HPDE6-E6E7 (cell line): ENCODE results near the gene PCYOX1L.
A peak's percentile ranks its signal among the peaks of the same experiment; 100 is the strongest.
"Not testable (repeated sequence)": the region's sequence is repeated elsewhere in the genome, so short reads cannot be mapped to it uniquely, and the experiment has no call there.

Source experiments
- DNase-seq: peaks from one replicate; pipeline ENCODE4 v3.0.0; 2011; ENCODE audit warnings: missing footprints; ENCODE audit errors: extremely low spot score

The PCYOX1L gene

DNA sequence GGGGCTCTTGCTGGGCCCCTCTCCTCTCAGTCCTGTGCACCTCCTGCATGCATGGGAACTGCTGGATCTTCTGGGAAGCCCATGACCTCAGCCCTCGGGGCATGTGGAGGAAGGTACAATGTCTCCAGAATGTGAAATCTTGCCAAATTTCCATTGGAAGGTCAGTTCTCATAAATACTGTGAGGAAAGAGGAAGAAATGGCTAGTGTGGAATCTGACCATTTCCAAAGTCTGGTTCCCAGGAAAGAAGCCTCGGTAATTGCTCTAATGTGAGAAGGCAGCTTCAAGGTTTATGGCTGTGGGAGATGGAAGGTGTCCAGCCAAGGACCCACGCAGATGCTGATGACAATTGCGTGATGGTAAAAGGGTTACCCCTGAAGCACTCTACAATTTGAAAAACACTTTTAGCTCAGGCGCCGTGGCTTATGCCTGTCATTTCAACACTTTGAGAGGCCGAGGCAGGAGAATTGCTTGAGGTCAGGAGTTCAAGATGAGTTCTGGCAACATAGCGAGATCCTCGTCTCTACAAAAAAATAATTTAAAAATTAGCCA is 29.3 kb downstream of the PCYOX1L start:
- no peak for DNase-seq

DNA sequence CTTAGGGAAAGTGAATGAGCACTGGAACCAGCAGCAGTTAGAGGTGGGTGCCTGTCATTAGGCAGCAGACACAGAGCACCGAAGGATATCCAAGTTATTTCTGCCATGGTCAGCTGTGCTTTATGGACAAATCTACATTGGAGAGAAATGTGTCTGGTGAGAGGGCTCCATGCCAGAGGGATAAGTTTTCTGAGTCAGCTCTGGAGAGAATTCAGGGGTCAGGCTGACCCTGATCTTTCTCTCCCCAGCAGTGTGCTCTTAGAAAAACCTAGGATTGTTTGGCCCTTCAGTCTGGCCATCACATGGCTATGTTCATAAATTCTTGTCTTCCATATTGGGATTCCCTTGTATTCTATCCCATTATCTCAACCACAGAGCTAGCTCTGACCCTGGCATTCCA is 30.1 kb downstream of the PCYOX1L start:
- DNase-seq: no peak

DNA sequence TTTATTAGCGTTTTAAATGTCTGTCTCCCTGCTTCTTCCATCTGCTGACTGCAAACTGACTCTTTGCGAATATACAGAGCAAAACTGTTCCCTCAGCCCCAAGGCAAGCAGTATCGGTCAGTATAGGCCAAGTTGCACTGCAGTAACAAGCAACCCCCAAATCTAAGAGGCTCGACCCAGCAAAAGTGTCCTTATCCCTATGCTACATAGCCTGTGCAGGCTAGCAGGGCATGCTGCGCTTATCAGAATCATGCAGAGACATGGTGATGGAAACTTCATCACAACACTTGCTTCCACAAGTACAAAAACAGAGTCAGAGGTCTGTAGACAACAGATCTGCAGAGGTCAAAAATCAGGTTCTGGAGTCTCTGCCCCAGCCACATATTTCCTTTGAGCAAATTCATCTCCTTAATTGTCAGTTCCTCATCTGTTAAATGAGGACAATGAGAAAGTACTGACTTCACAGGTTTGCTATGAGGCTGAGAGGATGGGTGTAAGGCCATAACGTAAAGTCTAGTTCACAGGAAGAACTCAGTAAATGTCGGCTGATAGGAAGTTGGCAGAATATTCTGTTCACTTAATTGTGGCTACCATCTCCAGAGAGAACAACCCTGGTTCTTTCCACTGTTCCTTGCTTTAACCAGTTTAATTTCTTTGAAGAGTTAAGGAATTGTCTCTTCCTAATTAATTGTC is 30.8 kb downstream of the PCYOX1L start:
- DNase-seq: no peak

DNA sequence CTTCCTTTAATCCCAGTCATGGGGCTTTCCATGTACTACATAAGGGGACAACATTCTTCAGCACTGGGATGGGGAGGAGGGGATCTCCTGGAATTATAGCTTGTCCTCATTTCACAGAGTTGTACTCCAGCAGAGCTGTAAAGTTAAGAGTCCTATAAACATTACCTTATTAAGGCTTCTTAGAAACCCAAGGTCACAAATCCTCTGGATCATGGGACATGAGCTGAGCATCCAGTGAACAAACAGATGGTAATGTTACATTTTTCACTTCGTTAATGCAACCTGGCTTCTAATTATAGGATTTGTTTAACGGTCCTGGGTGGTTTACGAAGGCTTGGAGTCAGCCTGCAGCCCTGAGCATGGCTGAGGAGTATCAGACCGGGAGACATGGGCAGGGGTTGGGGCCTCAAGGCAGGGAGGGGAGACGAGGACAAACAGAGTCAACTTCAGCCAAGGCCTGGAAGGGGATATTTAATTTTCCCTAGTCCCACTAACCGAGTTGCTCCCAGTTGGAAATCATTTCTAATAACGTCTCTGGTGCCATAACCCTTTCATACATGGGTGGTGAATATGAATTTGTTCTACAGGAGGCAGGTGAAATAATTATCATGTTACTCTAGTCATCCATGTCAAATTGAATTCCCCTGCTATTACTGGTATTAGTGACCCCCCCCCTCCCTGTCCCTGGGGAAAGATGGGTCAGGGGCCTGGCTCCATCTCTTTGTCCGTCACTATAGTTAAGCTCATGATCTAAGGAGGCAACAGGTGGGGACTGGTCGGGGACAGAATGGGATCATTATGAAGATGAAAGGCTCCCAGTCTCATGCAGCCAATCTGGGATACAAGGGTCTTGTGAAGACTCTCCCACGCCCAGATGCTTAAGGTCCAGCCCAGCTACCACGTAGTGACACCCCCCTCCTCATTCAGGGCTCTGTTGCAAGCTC is 32.0 kb downstream of the PCYOX1L start:
- DNase-seq: no peak

DNA sequence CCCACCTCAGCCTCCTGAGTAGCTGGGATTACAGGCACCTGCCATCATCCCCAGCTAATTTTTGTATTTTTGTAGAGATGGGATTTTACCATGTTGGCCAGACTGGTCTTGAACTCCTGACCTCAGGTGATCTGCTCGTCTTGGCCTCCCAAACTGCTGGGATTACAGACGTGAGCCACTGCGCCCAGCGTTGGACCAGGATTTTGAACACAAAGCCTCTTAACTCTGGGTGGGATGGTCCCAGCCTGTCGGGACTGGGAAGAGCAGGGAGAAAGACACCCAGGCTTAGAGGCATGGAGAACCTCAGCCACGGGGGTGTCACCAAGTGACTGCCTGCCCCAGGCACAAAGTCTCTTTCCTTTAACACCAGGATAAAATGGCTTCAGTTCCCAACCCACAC is 33.2 kb downstream of the PCYOX1L start:
- DNase-seq: not testable (repeated sequence)

DNA sequence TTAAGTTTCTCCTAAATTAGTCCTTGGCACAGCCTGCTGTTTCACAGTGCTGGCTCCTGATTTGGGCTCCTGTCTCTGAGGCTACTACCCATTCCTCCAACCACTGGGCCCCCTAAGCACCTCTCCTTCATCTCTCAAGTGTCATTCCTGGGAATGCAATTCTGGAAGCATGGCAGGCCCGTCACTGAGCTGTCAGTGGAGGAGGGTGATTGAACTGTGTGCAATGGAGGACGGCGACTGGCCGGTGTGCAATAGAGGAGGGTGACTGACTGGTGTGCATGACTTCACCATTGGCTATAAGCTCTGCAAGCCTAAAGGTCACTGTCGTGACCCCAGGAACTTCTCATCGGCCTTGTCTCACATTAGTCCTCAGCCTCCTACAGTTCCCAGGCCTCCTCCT is 33.7 kb downstream of the PCYOX1L start:
- no peak for DNase-seq

DNA sequence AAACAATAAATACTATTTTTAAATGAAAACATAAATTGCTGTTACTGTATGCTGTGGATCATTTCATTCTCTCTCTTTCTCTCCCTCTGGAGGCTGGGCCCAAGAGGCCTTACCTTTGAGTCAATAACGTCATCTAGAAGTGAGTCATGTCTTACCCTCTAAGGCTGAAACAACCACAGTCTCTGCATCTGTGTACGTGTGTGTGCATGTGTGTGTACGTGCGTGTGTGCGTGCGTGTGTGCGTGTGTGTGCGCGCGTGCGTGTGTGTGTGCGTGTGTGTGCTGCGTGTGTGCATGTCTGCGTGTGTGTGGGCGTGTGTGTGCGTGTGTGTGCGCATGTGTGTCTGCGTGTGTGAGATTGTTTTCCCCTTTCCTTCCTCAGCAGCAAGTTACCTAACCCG is 34.9 kb downstream of the PCYOX1L start:
- DNase-seq: peak; percentile 45

DNA sequence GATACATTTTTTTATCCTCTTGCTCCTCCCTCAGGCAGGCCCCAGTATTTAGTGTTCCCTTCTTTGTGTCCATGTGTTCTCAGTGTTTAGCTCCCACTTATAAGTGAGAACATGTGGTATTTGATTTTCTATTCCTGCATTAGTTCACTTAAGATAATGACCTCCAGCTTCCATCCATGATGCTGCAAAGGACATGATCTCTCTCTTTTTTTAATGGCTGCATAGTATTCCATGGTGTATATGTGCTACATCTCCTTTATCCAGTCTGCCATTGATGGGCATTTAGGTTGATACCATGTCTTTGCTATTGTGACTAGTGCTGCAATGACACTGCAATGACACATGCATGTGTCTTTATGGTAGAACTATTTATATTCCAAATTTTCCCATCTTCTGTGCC is 37.1 kb downstream of the PCYOX1L start:
- not testable (repeated sequence) for DNase-seq

DNA sequence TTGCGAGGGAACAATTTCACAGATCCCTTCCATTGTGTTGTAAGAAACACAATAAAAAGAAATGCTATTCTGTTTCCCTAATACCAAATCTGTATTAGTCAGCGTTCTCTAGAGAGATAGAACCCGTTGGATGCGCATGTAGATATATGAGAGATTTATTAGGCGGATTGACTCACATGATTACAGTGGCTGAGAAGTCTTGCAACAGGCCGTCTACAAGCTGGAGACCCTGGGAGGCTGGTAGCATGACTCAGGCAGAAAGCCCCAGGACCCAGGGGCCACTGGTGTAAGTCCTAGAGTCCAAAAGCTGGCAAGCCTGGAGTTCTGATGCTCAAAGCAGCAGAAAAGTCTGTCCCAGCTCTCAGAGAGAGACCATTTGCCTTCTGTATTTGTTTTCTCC is 39.7 kb downstream of the PCYOX1L start:
- no peak for DNase-seq

DNA sequence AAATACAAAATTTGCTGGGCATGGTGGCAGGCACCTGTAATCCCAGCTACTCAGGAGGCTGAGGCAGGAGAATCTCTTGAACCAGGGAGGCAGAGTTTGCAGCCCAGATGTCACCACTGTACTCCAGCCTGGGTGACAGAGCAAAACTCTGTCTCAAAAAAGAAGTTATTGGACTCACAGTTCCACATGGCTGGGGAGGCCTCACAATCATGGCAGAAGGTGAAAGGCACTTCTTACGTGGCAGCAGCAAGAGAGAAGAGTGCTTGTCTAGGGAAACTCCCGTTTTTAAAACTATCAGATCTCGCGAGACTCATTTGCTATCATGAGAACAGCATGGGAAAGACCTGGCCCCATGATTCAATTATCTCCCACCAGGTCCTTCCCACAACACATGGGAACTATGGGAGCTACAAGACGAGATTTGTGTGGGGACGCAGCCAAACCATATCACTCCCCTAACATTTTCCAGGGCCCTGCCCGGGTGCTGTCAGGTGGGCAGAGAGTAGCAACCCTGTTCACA is 41.0 kb downstream of the PCYOX1L start:
- DNase-seq: not testable (repeated sequence)

DNA sequence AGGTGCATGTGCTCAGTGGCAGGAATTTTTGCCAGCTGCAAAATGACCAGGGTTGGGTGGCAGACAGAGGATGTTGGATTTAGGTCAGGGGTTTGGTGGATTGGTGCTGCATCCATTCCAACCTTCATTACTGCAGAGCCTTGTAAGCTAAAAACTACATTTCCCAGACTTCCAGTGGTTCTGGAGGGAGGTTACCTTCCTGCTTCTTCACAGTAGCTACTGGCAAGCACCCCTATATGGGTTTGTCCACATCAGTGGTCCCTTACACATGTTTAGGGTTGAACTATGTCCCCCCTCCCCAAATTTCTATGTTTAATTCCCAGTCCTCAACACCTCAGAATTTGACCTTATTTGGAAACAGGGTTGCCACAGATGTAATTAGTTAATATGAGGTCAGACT is 41.9 kb downstream of the PCYOX1L start:
- DNase-seq: no peak

DNA sequence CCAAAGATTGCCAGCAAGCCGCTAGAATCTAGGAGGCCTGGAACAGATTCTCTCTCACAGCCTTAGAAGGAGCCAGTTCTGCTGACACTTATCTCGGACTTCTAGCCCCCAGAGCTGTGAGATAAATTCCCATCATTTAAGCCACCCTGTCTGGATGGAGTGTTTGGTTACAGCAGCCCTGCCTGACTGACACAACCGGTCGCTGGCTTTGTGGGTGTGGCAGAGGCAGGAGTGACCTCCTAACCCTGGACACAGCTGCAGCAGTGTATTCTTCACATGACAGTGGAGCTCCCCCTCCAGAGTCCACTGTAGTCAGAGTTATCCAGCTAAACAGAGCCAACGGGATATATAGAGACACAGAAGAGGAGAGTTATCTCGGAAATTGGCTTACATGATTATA is 42.5 kb downstream of the PCYOX1L start:
- DNase-seq: no peak

DNA sequence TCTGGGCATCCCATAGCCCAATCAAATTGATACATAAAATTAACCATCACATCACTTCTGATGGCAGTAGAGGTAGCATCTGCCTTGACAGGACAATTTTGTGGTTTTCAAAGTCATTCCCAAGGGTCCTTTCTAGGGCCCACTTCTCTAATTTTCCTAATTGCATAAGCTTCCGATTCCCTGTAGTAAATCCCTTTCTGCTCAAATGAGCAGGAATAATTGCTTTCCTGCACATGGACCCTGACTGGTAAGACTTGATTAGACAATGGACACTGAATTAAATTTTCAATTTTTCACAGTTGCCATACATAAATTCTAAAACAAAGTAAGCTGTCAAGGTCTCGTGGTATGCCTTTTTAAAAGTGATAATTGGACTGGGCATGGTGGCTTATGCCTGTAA is 43.2 kb downstream of the PCYOX1L start:
- DNase-seq: no peak

DNA sequence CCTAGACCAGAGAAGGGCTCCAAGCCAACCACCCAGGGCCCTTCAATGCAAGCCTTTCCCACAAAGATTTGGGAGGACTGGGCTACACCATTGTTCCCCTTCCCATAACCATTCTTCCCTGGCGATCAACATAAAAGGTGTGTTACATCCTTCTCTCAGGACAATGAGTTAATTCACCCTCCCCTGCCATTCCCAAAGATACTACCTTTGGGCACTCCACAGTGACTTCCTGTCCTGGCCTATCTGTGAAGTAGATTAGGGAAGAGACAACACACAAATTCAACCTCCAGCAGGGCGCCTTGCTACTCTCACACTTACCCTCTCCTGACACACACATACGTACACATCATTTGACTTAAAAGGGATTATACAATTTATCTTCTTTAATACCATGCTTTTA is 44.4 kb downstream of the PCYOX1L start:
- no peak for DNase-seq

DNA sequence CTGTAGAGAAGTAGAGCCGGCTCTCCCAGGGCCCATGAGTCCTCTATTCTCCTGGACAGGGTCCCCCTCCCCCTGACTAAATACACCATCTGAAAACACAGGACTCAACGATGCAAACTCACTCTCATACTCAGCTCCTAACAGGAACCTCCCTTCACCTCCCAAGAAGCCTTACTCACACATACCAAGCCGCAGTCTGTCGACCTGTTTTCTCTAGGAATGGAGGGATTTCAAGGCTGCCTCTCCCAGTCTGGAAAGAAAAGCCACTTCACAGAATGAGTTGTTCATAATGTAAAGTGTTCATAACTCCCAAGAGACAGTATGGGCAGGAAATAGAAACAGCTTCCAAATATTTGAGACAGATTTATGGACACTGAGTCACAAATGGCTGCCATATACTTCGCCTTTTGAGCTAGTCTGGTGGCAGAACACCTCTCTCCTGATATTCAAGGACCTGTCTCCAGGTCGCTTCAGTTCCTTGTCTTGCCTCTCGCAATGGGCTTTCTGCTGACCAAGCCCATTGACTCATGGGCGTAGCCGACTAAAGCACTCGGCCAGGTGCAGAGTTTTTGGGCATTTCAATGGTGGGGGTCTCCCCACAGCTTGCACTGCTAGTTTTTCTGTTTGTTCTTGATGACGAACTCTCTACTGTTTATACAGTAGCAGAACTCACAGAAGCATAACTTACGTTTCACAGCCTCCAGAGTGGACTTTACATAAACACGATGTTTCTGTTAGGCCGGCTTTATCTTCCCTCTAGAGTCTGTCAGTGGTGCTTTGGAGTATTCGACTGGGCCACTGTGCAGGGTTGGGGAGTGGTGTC is 46.3 kb downstream of the PCYOX1L start:
- no peak for DNase-seq

DNA sequence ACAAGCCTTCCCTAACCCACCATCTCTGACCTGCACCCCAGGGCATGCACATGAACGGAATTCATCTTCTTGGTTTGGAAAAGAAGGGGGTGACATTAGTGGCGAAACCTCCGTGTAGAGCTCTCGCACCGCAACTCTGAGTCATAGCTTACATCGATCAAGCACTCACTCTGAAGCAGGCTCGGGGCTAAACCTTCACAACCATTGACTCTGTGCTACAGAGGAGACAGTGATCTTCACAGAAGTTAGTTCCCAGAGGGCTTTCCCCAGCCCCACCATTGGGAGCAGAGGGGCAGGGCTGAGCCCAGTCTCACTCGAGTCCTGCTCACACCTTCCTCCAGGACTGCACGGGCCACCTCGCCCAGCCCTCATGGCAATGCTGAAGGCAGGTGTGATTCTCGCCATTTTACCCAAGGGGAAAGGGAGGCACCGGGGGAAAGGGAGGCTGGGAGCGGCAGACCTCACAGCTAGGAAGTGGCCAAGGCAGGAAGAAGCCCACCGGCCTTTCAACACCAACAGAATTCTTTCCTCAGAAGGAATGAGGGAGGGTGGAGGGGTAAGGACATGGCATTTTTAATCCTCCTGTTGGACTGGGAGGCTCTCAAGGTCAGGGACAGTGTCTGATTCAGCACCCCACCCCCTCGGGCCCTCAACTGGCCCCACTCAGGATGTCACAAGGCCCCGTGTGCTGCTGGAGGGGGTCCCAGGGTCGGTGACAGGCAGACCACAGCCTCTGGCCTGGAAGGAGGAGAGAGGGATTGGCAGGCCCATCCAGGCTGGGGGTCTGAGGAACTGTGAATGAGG is 47.1 kb downstream of the PCYOX1L start:
- peak; percentile 17 for DNase-seq

DNA sequence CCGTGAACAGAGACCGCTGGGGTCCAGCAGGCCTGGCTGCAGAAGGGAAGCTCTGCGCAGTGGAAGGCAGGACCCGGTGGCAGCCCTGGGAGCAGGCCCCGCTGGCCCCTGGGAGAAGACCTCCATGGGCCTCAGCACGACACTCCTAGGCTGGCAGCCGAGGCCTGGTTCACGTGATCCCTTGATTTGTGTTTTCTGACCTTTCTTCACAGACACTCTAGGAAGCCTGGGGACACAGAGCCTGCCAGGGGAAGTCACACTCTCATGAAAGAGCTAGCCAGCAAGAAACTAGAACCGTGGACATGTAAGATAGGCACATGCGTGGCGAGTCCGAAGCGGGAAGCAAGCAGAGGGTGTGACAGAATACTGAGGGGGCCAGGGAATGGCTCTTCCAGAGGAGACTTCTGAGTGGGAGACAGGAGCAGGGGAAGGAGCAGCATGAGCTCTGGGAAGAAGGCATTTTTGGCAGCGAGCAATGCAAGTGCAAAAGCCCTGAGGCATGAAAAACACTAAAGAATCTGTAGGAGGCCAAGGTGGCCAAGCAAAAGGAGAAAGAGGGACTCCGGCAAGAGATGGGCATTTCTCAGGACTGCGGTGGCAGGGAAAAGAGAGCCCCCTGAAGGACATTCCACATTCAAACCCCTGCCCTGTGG is 47.8 kb downstream of the PCYOX1L start:
- no peak for DNase-seq

DNA sequence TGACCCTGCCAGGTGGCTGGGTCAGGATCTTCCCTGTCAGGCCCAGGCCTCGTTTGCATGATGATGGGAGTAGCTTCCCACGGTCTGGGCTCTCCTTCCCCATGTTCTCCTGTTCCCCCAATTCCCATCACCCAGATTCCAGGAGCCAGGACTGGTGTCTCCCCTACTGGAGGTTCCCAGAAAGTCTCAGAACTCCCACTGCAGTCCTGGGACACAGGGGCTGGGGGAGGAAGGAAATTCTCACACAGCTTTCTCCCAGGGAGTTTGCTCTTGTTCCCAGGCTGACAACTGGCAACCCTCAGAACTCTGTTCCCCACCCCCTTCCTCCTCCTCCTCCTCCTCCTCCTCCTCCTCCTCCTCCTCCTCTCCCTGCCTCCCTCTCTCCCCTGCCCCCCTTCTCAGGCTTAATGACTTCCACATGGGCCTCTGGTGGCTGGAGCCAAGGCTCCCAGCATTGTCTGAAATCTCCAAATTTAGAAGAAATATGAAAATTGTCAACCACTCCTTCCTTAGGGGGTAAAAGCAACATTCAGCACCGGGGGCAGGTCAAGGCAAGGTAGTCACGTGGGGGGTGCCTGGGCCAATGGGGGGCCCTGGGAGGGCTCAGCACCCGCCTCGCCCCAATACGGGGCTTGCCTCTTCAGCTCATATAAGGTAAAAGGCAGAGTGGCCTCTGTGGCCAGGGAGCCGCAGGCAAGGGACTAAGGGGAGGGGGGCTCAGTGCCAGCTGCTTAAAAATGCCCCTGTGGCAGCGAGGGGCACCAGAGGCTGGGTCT is 48.5 kb downstream of the PCYOX1L start:
- DNase-seq: no peak

DNA sequence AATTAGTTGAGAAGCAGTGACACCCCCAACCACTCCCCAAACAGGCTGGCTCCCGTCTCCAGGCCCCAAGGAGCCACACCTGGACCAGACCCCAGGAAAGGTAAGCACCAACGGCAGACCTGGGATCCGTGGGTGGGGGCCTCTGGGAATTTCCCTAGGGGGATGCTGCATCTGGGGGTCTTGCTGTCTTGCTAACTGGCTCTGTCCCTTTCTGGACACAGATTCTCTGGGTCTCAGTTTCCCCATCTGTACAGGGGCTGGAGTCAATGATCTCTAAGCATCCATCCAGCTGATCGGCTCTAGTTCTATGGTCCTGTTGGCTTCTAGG is 49.1 kb downstream of the PCYOX1L start:
- DNase-seq: no peak
